ENCODE data around the gene MT1E.
"Not testable (repeated sequence)": the region's sequence is repeated elsewhere in the genome, so short reads cannot be mapped to it uniquely, and the experiment has no call there.

Gene MT1E

DNA sequence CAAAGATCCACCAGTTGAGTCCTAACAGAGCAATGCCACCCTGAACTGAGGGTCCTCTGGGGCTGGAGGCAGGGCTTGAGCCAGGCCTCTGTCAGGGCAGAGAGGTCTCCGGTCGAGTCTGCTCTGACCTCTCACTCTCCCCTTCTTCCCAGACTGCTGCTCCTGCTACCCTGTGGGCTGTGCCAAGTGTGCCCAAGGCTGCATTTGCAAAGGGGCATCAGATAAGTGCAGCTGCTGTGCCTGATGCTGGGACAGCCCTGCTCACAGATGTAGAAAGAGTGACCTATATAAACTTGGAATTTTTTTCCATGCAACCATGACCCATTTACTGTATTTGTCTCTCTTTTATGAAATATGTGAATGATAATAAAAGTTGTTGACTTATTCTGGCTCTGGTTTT, 23.7 kb downstream of the MT1E start:
- no peak for DNase-seq

DNA sequence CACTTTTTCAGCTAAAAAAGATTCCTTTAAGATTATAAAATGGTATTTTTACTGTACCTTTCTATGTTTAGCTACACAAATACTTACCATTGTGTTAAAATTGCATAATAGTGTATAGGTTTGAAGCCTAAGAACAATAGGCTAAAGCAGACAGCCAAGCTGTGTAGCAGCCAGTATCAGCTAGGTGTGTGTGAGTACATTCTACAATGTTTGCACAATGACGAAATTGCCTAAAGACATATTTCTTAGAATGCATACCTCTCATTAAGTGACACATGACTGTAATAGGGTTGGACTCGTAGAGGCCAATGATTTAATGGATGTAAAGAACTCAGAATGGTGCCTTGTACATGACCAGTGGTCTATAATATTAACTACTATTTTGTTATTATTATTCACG, 24.2 kb downstream of the MT1E start:
- DNase-seq = no peak

DNA sequence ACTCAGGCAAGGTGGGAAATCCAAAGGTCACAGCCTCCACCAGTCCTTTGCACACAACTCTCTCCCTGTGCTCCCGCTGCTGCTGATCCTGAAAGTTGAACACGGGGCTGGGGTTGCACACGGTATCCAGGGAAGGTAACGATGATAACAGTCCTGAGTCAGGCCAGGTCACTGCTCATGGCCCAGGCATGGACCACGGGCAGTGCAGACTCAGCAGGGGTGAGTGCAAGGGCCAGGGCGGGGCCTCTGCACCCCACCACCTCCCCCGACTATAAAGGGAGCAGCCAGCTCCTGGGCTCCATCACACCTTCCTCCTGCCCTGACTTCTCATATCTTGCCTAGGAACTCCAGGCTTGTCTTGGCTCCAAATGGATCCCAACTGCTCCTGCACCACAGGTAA, 26.0 kb downstream of the MT1E start, which contains the start of gene MT1B:
Gene MT1B, plus strand, starts transcription at position 301 of the 400 bp plus-strand sequence. Its CDS starts 68 bp downstream, at position 369.
- no peak for DNase-seq

GRCh38 chr16:56652600-56652999, 27.0 kb downstream of the MT1E start:
- DNase-seq = no peak

DNA sequence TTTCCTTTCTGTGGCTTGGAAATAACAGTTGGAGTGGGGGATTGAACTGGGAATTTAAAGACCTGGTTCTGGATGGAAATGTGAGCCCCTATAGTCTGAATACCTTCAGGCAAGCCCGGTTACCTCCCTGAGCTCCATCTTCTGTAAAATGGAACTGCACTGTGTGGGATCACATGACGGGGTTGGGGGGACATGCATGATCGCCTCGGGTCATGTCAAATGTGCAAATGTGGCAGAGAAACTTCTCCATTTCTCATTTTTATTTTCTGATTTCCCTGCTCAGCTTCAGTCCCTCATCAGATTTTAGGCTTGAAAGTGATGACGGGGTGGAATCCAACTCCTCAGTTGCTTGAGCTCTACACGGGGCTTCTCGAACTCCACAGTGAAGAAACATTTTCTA, 27.6 kb downstream of the MT1E start:
- no peak for DNase-seq

GRCh38 chr16:56657555-56658326, 32.2 kb downstream of the MT1E start, which contains the start of gene MT1F:
TSS of gene MT1F (plus strand) at chr16:56657959. CDS start at chr16:56658059, 100 bp downstream.
- DNase-seq = peak; percentile 65

- no peak for DNase-seq
These were observed 32.8 kb downstream of the MT1E start for GRCh38 chr16:56658327-56658875.

DNA sequence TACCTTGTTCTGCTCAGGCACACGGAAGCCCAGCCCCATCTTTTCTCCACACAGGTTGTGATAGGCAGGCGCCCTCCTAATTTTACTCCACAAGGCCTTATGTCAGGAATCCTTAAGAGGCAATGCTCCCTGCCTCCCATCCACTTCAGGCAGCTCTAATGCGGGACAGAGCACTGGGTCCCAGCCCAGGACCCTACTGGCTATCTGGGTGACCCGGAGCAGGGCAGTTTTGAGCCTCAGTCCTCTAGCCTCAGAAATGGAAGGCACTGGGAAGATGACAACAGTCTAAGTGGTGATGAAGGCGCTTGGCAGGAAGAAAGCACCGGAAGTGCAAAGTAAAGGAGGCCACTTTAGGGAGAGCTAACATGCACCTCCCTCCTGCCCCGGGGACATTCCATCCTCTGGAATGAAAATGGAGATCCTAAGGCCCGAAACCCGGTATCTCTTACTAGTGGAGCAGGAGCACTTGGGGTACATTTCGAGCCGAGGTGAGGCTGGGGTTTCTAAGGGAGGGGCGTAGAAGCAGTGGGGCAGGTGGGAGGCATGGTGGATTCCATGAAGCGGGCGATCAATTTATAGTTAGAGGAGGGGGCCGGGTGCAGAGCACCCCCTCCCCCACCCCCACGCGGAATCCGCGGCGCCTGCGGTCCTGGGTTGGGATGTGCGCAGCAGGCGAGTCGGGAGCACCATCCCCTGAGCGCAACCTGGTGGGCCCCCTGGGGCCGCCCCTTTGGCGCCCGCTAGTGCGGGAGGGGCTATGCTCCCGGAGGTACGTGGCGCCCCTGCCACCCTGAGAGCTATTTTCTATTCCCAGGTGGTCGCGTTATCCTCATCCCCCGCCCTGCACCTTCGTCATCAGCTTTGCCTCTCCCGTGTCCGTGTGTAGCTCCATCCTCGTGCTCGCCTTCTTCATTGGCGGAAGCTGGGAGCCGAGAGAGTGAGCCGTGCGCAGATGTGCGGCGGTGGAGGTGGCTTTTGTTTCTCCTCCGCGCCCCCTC, 37.1 kb downstream of the MT1E start:
- DNase-seq = peak; percentile 47

- no peak for DNase-seq
These were observed 38.9 kb downstream of the MT1E start for GRCh38 chr16:56664506-56664905.

DNA sequence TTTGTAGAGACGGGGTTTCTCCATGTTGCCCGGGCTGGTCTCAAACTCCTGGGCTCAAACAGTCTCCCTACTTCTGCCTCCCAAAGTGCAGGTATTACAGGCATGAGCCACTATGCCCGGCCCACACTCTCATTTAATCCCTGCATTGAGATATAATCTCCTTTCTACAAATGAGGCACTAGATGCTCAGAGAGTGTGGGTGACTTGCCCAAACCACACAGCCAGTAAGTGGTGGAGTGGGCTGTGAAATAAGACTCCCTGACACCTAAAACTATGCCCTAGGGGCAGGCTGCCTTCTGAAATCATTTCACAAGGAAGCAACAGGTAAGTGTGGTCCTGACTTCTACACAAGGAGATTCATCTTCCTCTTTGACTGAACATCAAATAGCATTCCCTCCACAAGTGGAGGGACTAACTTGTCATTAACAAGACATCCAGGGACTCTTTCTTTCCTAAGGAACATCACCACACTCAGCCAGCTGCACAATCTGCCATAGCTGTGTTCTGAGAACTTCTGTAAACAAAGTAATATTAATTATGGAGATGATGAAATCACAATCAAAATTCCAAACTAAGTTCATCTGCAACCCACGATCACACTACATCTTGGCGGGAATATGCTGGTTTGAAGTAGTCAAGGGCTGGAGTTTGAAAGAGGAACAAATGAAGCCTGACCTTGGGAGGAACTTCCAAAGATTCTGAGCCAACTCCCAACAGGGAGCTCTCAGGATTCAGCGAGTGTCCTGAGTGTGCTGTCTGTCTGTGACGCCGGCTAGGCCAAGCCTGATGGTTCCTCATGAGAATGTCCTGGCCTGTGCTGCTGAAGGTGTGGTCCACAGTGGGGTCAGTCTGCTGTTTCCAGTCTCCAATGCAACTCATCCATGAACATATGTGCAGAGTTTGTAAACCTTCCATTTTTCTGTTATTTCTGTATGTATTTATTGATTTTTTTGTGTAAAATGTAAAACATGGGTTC, 40.0 kb downstream of the MT1E start:
- DNase-seq = not testable (repeated sequence)

- DNase-seq = peak; percentile 30
These were observed 42.3 kb downstream of the MT1E start, which contains the start of gene MT1G for GRCh38 chr16:56667581-56668571. TSS of gene MT1G (minus strand) at chr16:56668065. CDS start at chr16:56667993, 72 bp downstream.

DNA sequence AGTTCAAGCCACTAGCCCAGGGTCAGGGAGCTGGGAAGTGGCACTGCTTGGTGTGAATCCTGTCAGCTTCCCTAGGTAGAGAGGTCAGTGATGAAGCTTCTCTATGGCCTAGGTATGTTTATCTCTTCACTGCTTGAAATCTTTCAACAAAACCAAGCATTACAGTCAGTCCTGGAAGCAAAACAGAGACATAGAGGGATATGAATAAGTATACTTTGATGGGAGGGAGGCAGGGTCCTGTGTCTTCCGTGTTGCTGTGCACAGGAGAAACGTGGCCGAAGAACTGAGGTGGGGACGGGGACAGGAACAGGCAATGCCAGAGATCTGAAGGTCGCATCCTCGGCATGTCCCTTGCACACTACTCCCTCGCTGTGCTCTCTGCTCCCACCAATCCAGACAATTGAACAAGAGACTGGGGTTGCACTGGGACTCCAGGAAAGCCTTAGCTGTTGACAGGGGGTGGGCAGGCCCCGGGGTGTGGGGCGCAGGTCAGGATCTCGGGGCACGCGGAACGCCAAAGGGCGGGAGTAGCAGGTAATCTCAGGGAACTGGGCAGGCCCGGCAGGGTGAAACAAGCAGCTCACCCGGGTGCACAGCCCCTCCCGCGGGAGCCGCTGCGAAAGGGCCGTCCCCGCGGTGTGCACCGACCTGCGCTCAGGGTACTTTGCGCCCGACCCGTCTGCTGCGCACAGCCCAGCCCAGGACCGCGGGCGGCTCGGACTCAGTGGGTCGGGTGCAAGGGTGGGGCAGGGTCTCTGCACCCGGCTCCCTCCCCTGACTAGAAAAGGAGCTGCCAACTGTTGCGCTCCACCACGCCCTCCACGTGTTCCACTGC, 43.6 kb downstream of the MT1E start, which contains the start of gene MT1H:
Gene MT1H, plus strand, starts transcription at position 810 of the 835 bp plus-strand sequence. CDS start 71 bp downstream, outside the sequence.
- no peak for DNase-seq

DNA sequence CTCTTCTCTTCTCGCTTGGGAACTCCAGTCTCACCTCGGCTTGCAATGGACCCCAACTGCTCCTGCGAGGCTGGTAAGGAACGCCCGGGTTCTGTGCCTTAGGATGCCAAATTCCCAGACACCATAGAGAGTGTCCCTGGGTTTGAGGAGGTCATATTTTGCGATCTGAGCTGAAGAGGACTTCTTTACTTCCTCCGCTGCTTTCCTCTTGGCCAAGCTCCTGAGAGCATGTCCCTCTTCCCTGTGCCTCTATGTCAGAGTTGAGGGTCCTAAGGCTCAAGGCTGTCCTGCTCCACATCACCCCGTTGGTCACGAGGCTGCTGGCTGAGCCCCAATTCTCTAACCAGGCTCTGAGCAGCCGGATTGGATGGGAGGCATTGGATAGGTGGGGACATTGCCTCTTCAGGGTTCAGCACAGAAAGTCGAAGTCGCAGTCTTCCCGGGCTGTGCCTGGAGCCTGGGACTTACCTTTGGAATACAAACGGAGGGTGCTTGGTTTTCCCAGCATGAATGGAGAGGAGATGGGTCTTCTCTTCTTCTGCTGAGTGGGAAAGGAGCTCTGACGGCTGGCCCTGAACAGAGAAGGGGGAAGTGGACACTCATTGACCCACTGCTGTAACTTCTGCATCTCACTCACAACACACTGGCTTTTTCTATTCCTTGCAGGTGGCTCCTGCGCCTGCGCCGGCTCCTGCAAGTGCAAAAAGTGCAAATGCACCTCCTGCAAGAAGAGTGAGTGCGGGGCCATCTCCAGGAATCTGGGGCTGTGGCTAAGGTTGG, 44.4 kb downstream of the MT1E start:
- no peak for DNase-seq

DNA sequence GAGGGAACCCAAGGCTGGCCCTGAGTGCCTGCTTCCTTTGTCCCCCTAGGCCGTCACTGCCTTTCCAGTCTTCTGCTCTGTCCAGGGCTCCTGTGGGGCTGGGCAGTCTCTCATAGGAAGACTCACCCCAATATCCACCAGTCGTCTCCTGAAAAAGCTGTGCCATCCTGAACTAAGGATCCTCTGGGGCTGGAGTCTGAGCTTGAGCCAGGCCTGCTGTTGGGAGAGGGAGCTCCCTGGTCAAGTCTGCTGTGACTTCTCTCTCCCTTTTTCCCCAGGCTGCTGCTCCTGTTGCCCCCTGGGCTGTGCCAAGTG, 45.0 kb downstream of the MT1E start:
- DNase-seq = no peak

DNA sequence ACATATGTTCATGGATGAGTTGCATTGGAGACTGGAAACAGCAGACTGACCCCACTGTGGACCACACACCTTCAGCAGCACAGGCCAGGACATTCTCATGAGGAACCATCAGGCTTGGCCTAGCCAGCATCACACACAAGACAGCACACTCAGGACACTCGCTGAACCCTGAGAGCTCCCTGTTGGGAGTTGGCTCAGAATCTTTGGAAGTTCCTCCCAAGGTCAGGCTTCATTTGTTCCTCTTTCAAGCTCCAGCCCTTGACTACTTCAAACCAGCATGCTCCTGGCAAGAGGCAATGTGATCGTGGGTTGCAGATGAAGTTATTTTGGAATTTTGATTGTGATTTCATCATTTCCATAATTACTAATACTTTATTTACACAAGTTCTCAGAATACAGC, 46.1 kb downstream of the MT1E start:
- DNase-seq = not testable (repeated sequence)

DNA sequence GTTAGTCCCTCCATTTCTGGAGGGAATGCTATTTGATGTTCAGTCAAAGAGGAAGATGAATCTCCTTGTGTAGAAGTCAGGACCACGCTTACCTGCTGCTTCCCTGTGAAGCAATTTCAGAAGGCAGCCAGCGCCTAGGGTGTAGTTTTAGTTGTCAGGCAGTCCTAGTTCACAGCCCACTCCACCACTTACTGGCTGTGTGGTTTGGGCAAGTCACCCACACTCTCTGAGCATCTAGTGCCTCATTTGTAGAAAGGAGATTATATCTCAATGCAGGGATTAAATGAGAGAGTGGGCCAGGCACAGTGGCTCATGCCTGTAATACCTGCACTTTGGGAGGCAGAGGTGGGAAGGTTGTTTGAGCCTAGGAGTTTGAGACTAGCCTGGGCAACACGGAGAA, 46.6 kb downstream of the MT1E start:
- DNase-seq = not testable (repeated sequence)

DNA sequence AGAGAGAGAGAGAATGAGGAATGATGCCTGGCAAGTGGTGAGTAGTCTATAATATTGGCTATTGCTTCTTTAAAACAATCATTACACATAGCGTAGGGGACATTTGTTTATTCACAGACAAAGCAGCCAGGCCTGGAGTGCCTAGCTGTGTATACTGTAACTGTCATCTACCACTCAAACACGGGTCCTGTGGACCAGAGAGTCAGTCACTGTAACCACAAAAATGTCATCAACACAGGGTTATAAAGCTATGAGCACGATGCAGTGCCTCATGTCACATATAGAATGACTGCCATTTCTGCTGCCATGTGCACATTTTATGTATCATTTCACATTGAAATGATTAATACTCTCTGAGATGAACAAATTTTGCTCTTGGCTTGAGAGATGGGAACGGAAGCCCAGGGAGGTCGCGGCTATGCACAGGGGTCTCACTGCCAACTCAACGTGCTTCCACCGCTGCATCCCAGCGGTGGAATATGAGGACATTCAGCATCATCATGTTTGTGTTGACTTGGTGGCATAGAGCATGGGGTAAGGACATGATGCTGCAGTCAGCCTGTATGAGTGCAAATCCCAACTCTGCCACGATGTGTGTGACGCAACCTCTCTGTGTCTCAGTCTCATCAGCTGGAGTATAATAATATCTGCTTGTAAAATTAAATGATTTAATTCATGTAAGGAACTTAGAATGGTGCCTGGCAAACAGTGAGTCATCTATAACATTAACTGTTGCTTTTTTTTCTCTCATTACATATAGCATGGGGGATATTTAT, 47.4 kb downstream of the MT1E start:
- no peak for DNase-seq

DNA sequence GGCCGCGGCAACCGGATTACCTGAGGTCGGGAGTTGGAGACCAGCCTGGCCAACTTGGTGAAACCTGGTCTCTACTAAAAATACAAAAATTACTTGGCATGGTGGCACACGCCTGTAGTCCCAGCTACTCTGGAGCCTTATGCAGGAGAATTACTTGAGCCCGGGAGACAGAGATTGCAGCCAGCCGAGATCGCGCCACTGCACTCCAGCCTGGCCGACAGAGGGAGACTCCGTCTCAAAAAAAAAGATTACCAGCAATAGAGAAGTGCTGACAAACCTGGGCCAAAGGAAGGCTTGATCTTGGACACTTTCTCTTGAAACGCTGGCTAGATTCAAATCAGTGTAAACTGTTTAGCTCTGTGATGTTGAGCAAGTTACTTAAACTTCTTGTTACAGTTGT, 48.3 kb downstream of the MT1E start:
- no peak for DNase-seq
